GM12865 (cell line): ENCODE measurements around the gene PGAP6.

Experiments
- DNase-seq: peaks from one replicate; pipeline ENCODE4 v3.0.0; 2010; ENCODE audit warnings: low read depth
- H3K4me3 ChIP-seq: 2 replicates; pipeline ENCODE4 v1.5.1; 2011; ENCODE audit warnings: mild to moderate bottlenecking, low read depth, low read length, control low read depth
- TF ChIP-seq, protein P1 (sequence below): IDR thresholded peaks from 2 replicates; pipeline ENCODE4 v1.5.1; 2011; ENCODE audit warnings: low read length, control low read depth, low read depth, inconsistent platforms; ENCODE audit not compliant: insufficient read depth; ENCODE audit errors: missing control alignments

Gene PGAP6

DNA sequence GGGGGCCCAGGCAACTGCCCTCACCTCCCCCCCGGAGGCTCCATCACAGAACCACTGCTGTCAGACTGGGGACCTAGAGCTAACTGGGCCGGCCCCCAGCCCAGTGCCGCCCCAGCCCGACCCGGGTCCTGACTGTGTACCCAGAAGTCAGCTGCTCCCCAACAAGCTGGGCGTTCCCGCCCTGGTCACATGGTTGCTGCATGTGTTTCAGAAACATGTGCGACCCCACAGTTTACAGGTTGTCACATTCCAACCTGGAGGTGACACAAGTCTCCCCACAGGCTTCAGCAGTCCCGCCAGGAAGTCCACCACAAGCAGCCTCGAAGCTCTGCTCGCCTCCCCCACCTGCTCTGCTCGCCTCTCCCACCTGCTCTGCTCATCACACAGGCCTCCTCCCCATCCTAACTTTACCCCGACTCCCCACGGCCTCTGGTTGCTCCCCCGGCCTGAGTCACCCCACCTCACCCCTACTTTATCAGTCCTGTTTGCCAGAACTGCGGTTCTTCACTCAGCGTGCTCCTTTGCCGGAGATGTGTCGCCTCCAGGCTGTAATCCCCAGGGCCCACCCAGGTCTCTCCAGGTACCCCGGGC is 12.4 kb downstream of the PGAP6 start:
- TF ChIP-seq, protein P1, sequence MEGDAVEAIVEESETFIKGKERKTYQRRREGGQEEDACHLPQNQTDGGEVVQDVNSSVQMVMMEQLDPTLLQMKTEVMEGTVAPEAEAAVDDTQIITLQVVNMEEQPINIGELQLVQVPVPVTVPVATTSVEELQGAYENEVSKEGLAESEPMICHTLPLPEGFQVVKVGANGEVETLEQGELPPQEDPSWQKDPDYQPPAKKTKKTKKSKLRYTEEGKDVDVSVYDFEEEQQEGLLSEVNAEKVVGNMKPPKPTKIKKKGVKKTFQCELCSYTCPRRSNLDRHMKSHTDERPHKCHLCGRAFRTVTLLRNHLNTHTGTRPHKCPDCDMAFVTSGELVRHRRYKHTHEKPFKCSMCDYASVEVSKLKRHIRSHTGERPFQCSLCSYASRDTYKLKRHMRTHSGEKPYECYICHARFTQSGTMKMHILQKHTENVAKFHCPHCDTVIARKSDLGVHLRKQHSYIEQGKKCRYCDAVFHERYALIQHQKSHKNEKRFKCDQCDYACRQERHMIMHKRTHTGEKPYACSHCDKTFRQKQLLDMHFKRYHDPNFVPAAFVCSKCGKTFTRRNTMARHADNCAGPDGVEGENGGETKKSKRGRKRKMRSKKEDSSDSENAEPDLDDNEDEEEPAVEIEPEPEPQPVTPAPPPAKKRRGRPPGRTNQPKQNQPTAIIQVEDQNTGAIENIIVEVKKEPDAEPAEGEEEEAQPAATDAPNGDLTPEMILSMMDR: no peak

DNA sequence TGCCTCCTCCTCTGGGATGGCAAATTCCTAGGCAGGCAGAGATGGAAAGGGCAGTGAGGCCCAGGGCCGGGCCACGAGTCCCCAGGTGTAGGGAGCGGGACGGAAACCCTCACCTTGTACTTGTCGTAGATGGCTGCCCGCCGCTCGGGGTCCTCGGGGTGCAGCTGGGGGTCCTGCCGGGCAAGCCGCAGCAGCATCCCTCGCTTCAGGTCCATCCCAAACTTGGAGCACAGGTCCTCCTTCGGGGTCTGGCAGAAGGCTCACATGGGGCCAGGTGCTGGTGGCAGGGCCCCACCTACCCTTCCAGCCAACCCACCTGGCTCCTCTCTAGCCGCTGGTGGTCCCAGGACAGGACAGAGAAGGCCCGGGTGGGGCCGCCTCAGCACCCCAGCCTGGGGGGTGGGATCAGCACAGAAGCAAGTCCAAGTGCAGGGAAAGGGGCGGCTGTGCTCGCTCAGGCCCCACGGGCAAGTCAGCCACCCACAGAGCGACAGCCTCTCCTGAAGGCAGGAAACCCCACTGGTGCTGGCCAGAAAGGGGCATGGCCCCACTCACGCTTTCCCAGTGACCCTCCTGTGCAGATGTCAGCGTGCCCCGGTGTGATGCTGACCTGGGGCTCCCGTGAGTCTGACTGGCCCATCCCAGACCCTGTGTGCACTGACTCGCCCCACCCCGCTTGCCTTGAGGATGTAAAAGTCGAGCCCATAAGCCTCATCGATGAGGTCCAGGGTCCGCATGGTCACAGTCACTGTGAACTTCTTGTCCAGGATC is 13.2 kb downstream of the PGAP6 start:
- no peak overlapping the region for H3K4me3 ChIP-seq
- no peak for DNase-seq
- TF ChIP-seq, protein P1: no peak

More for the DNA sequence above, 12.4 kb downstream of the PGAP6 start:
- no peak for DNase-seq
- peak overlapping the region; percentile 76 for H3K4me3 ChIP-seq

DNA sequence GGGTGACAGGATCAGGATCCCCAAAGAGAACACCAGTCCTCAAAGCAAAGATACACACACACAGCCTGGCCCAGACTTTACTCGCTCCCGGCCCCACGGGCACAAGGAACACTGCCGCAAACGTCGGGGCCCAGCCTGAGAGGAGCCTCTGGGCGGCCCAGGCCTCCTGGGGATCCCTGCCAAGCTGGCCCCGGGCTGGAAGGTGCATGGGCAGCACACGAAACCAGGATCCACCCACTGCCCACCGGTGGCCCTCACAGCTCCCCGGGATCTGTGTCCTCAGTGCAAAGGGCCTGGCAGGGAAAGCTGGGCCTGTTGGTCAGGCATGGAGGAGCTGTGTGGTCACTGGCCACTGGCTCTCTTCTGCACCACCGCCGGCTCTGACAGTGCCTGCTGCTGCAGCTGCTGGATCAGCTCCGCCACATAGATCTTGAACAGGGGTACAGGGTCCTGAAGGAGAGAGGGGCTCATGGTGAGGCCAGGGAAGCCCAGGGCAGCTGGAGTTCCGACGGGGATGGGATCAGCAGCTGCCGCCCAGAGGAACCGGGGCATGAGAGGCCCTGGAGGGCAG is 14.4 kb downstream of the PGAP6 start:
- H3K4me3 ChIP-seq: no peak overlapping the region
- TF ChIP-seq, protein P1: no peak
- DNase-seq: no peak

DNA sequence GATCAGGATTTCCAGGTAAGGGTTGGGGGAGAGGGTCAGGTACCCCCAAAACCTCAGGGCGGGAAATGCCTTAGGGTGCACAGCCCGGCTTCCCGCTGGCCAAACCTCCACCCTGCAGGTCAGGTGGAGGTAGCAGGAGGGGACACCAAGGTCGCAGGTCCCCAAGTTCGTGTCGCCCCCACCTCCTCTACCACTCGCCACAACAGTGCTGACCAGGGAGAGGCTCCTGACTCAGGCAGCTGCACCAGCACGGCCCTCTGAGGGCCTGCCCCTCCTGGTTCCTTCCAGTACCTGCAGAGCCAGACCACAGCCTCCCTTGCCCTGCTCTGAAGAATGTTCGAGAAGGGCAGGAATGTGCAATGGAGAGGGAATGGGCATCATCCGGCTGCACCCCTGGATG is 15.3 kb downstream of the PGAP6 start:
- TF ChIP-seq, protein P1: no peak
- H3K4me3 ChIP-seq: no peak overlapping the region
- DNase-seq: no peak

DNA sequence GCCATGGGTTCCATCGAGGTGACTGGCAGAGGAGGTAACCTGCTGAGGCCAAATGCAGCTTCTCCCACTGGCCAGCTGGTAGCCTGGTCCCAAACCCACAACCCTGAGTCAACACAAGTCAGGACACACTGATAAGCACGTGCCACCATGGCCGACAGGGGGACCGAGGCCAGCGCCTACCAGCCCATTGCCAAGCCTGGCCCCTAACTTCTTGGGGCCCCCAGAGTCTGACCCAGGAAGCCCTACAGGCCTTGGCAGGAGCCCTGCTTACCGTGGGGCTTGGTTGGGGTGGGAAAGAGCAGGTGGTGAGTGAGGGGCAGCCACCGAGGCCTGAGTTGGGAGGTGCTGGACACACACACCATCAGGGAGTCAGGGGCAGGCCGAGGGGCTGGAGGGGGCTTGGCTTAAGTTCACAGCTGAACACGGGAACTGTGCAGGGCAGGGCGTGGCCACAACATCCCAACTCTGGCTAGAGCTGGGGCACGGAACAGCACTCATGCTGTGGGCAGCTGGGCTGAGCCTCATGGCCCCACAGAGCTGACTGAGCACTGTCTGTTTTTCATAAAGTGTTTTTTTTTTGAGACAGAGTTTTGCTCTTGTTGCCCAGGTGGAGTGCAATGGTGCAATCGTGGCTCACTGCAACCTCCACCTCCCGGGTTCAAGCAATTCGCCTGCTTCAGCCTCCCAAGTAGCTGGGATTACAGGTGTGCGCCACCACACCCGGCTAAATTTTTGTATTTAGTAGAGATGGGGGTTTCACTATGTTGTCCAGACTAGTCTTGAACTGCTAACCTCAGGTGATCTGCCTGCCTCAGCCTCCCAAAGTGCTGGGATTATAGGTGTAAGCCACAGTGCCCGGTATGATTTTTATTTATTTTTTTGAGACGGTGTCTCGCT is 16.9 kb downstream of the PGAP6 start:
- TF ChIP-seq, protein P1: no peak
- H3K4me3 ChIP-seq: no peak overlapping the region
- no peak for DNase-seq

DNA sequence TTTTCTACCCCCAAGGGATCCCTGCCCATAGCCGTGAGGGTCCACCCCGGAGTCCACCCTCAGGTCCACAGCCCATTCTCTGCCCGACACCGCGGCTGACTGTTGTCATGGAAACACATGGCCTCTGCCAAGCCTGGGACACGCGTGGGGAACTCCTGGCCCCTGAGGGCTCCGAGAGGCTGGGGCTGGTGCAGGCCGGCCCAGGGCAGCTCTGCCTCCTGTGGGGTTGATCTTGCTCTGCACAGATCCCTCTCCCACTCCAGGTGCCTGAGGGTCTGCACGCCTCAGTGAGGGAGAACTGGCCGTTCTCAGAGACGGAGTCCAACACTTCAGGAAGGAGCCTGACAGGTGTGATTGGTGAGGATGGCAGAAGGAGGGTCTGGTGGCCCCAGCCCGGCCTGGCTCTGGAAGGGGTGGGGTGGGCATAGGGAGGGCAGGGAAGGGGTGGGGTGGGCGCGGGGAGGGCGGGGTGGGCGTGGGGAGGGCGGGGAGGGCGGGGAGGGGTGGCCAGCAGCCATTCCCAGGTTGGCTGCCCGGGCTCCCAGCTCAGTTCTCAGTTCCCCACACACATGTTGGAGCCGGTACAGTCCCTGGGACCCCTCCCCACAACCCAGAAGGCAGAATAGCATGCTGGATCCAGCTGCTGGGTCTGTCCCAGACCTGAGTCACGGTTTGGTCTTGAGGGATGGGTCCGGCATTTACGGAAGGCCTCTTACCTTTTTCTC is 17.9 kb downstream of the PGAP6 start:
- no peak overlapping the region for H3K4me3 ChIP-seq
- no peak for DNase-seq
- TF ChIP-seq, protein P1: no peak
